Smooth muscle cell of the brain vasculature (primary cell): ENCODE data around the gene ARSK.
A peak's percentile ranks its signal among the peaks of the same experiment; 100 is the strongest.

Experiments
- DNase-seq: peaks from one replicate; pipeline ENCODE4 v3.0.0-alpha.2; 2012; ENCODE audit warnings: low read depth, low spot score

The ARSK gene

GRCh38 chr5:95563367-95563766 lies 8.5 kb downstream of the ARSK start:
- DNase-seq, result no peak

DNA sequence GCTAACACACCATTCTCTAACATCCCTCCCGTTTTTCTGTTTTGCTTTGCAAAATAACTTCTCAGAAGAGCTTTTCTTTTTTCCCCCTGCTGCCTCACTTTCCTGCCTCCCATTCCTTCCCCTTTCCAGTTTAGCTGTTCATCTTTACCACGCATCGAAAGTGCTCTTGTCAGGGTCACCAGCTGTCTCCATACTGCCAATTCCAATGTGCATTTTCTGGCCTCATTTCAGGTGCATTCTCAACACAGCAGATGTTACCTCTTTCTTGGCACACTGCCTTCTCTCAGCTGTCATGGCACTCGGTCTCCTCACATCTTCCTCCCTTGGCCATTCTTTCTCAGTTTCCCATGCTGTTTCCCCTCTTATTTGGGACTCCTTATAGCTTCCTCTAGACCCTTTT lies 9.5 kb downstream of the ARSK start:
- no peak for DNase-seq

DNA sequence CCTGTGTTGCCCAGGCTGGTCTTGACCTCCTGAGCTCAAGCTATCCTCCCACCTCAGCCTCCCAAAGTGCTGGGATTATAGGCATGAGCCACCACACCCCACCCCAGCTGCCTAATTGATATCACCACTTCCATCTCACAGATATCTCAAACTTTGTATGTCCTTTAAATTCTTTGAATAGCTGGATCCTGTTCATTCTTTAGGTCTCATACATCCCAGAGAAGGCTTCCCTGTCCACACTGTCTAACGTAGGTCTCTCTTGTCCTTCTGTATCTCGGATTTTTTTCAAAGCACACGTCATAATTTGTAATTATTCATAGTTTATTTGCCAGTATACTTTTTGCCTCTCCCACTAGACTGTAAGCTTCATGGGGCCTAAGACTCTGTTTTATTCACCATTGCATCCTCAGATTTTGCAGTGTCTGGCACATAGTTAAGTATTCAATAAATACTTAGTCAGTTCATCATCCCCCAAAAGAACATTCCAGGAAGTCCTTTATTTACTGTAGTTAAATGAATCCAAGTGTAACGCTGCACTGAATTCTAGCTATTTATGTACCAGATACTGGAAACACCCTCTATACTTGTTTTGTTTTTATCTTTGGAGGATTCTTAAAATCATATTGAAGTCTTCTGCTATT lies 10.5 kb downstream of the ARSK start:
- DNase-seq, result no peak

DNA sequence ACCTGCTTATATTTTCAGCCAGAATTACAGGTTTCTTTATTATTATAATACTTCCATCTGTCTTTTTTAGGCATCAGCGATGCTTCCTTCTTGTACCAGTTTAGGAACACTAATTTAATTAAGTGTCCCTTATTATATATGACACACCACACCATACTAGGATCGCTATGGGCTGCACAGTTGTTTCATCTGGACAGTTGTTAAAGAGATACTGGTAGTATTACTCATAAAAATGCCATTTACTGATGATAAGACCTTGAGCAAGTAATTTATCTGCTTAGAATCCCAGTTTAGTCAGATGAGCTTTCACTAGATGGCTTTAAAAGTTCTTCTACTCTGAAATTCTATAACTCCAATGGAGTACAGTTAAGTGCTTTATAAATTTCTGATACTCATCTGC lies 17.1 kb downstream of the ARSK start:
- DNase-seq, result no peak

GRCh38 chr5:95581576-95581975 lies 26.7 kb downstream of the ARSK start:
- no peak for DNase-seq

DNA sequence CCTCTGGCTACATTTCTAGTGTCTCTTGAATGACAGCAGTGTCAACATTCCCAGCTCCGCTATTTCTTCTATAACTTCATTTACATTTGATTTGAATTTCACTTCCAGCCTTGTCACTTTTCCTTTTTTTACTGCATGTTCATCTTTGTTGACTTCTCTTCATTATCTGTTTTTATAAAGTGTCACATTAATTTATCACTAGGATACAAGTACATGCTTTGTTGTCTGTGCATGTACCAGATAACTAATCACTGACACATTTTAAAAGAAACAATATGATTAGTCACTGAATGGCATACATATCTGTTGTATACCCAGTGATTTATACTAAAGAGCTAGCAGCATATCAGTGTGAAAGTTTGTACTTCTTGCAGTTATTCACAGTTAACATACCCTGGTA lies 29.1 kb downstream of the ARSK start:
- no peak for DNase-seq

GRCh38 chr5:95590880-95591279 lies 36.0 kb downstream of the ARSK start:
- DNase-seq, result no peak

DNA sequence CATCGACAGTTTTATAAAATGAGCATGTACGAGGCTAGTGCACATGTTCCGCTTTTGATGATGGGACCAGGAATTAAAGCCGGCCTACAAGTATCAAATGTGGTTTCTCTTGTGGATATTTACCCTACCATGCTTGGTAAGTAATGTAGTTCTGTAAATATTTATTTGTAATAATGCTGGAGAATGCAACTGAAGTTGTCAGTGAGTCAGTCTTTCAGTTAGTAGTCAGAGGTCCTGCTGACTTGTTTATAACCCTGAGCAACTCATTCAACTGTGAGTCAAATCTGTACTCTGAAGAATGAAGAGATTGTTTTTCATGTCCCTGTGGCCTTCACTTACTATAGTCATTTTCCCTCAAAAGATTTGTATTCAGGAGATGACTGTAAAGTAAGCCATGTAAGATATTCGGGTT lies 36.6 kb downstream of the ARSK start:
- peak; percentile 10 for DNase-seq

DNA sequence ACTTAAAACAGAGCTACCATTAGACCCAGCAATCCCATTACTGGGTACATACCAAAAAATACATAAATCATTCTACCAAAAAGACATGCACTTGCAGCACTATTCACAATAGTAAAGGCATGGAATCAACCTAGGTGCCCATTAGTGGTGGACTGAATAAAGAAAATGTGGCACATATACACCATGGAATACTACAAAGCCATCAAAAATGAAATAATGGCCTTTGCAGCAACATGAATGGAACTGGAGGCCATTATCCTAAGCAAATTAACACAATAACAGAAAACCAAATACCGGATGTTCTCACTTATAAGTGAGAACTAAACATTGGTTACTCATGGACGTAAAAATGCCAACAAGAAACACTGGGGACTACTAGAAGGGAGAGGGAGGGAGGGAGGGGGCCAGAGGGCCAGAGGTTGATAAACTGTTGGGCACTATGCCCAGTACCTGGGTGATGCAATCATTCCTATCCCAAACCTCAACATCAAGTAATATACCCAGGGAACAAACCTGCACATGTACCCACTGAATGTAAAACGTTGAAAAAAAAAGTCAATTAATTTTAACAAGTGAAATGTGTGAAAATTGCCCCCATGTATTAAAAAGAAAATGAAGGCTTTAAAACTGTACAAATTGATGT lies 40.5 kb downstream of the ARSK start:
- DNase-seq, result no peak

DNA sequence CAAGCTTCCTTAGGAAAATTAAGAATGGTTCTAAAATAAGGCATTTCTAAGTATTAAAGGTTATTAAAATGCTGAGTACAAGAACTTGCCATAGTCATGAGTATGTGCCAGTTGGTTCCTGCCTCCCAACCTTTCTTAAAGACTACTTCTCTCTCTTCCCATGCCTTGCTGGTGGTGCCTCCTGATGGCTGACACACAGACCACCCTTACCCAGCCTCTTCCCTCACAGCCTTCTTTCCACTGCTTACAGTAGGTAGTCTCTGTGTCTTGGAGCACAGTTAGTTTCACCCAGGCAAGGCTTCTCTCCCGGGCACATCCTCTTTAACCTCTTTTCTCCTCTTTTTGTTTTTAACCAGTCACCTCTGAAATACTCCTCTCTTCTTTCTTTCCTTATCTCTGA lies 44.4 kb downstream of the ARSK start:
- DNase-seq, result no peak

DNA sequence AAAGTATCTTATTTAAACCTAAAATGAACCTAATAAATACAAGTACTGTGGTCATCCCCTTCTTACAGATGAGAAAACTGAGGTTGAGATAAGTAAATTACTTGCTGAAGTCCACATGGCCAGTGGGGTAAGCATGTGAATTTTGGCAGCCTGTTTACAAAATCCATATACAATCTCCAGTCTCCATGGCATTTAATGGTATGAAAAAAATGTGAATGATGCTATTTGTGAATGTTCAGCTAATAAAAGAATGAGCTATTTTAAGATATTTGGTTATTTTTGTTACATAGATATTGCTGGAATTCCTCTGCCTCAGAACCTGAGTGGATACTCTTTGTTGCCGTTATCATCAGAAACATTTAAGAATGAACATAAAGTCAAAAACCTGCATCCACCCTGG lies 45.7 kb downstream of the ARSK start:
- DNase-seq, result no peak

GRCh38 chr5:95605786-95606185 lies 50.9 kb downstream of the ARSK start:
- DNase-seq, result no peak

DNA sequence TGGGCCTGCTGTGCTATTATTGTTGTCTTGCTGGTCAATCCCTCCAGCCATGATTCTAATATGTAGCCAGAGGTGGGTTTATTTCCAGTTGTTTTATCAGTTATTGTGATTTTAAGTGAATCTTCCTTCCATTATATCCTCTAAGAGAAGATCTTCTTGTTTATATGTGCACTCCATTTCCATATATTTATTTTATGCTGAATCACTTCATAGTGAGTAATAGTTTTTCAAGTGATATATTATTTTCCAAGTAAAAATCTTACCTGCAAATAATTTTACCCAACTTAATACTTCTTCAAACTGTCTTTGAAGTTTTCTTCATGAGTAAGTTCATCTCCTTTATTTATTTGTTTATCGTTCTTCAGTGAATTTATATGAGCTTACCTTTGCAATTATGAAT lies 51.5 kb downstream of the ARSK start:
- no peak for DNase-seq

GRCh38 chr5:95609711-95610110 lies 54.8 kb downstream of the ARSK start:
- DNase-seq, result no peak

- DNase-seq, result no peak
Observed at GRCh38 chr5:95610546-95610945, 55.6 kb downstream of the ARSK start.

- no peak for DNase-seq
Observed at GRCh38 chr5:95611396-95611795, 56.5 kb downstream of the ARSK start.

- DNase-seq, result no peak
Observed at GRCh38 chr5:95613514-95613913, 58.6 kb downstream of the ARSK start.

GRCh38 chr5:95615164-95615467 lies 60.2 kb downstream of the ARSK start:
- no peak for DNase-seq

- DNase-seq, result no peak
Observed at GRCh38 chr5:95617057-95617456, 62.2 kb downstream of the ARSK start.

DNA sequence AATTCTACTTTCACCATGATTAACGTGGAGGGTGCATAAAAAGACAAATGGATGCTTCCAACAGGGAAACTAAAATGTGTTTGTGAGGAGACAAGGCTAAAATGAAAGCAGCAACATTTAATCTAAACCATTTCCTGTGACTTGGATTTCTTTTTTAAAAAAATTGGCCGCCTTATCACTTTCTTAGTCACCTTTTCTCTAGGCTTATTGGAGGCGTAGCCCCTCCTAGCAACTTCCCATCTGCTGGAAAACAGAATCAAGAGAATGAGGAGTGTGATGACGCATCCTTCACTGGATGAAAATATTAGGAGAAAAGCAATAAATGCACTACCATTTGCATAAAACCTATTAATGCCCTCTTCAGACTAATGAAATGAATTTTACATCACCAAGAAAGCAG lies 64.2 kb downstream of the ARSK start:
- DNase-seq, result no peak

- DNase-seq, result no peak
Observed at GRCh38 chr5:95619514-95620029, 64.7 kb downstream of the ARSK start.

- DNase-seq, result no peak
Observed at GRCh38 chr5:95620030-95620869, 65.3 kb downstream of the ARSK start, which contains the start of gene GPR150. Gene GPR150 (plus strand): TSS chr5:95620087. CDS start chr5:95620276, 189 bp downstream.
